ENCODE measurements around the gene NXF1. TPM values are rescaled to one million over a fixed set of nuclear protein-coding genes. Genes with fewer than 3 reads are reported as not detected.

NXF1 gene
- total and polyA plus RNA-seq, 7 donors: 20.3 to 68.1 (median 40.2) TPM

- DNase-seq: peak; percentile 95
- Histone ChIP-seq H3K27ac (peak within 1 kb of the TSS; percentile 96 to 98 (median 98)), H3K4me1 (peaks cover 0 to 45% (median 27%) of the 10 kb centered on the region in 4 donors), H3K4me3 (peak within 1 kb of the TSS; percentile 76 to 92 (median 87)), H3K27me3 (no peaks in the 10 kb centered on the region), H3K36me3 (peaks cover 0 to 27% (median 3%) of the 10 kb centered on the region in 4 donors), H3K9me3 (no peaks in the 10 kb centered on the region)
- intact Hi-C loops (cut with DNase I): no loop called here
- TF ChIP-seq EP300 (IDR thresholded peaks at IDR 0.05): peak in 1 of 4 donors; percentile 46
- TF ChIP-seq POLR2AphosphoS5 (IDR thresholded peaks at IDR 0.05): peak; percentile 98 to 99 (median 98)
- peak; percentile 79 to 87 for TF ChIP-seq POLR2A (IDR thresholded peaks at IDR 0.05)
- no peak for TF ChIP-seq CTCF (IDR thresholded peaks at IDR 0.05)
- WGBS, 2 donors: 0% methylated on average over 62 of the region's 62 CpGs
Measured at GRCh38 chr11:62839050-62839945, 34.1 kb upstream of the NXF1 start, which contains the start of gene WDR74. Gene WDR74, minus strand, starts transcription at chr11:62839590. Its CDS starts 20 bp downstream, at chr11:62839570.

- Histone ChIP-seq H3K27me3 (no peaks in the 10 kb centered on the region), H3K4me1 (peaks cover 0 to 54% (median 37%) of the 10 kb centered on the region in 4 donors), H3K36me3 (peaks cover 0 to 35% (median 9%) of the 10 kb centered on the region in 4 donors), H3K27ac (no peak overlapping the region), H3K9me3 (no peaks in the 10 kb centered on the region), H3K4me3 (no peak overlapping the region)
- TF ChIP-seq EP300 (IDR thresholded peaks at IDR 0.05): no peak
- TF ChIP-seq CTCF (IDR thresholded peaks at IDR 0.05): no peak
- TF ChIP-seq POLR2AphosphoS5 (IDR thresholded peaks at IDR 0.05): no peak
- no peak for TF ChIP-seq POLR2A (IDR thresholded peaks at IDR 0.05)
- intact Hi-C loops (cut with DNase I): no loop called here
- WGBS, 2 donors: 87 to 90% methylated on average over 8 of the region's 8 CpGs
- no peak for DNase-seq
Measured at GRCh38 chr11:62835336-62835735, 30.1 kb upstream of the NXF1 start.

- no peaks in the 10 kb centered on the region for H3K27me3 ChIP-seq
Measured at GRCh38 chr11:62832336-62833234, 27.3 kb upstream of the NXF1 start, which contains the start of gene TEX54. Gene TEX54, minus strand, starts transcription at chr11:62832841.

More at GRCh38 chr11:62832336-62833234, 27.3 kb upstream of the NXF1 start, which contains the start of gene TEX54:
- peak within 1 kb of the TSS; percentile 95 to 99 (median 96) for H3K27ac ChIP-seq
- intact Hi-C loops (cut with DNase I): loop anchor here (5.0 kb wide), 2 partner anchors 40 to 105 kb away; partner anchors contain the start of genes HNRNPUL2, TMEM223 and TTC9C
- TF ChIP-seq POLR2A (IDR thresholded peaks at IDR 0.05) (no peak), EP300 (IDR thresholded peaks at IDR 0.05) (no peak), CTCF (IDR thresholded peaks at IDR 0.05) (no peak), POLR2AphosphoS5 (IDR thresholded peaks at IDR 0.05) (no peak)
- peak; percentile 75 for DNase-seq
- no peaks in the 10 kb centered on the region for H3K9me3 ChIP-seq
- peak within 1 kb of the TSS; percentile 77 to 90 (median 84) for H3K4me3 ChIP-seq
- H3K4me1 ChIP-seq: peaks cover 0 to 54% (median 45%) of the 10 kb centered on the region in 4 donors
- WGBS, 2 donors: 9 to 20% methylated on average over 40 of the region's 40 CpGs
- peaks cover 3 to 45% (median 12%) of the 10 kb centered on the region in 4 donors for H3K36me3 ChIP-seq
